GM18526 (cell line): ENCODE results near the gene YIPF5.

Experiments
- POLR2A ChIP-seq: IDR thresholded peaks from 3 replicates; pipeline ENCODE4 v1.6.1; 2011; ENCODE audit not compliant: insufficient read length; ENCODE audit errors: extremely low read depth

Gene YIPF5

GRCh38 chr5:144191998-144192397, 21.5 kb upstream of the YIPF5 start:
- no peak for TF ChIP-seq POLR2A

GRCh38 chr5:144191531-144191930, 21.1 kb upstream of the YIPF5 start:
- no peak for TF ChIP-seq POLR2A

- TF ChIP-seq POLR2A: no peak
Measured at GRCh38 chr5:144189800-144190429, 19.5 kb upstream of the YIPF5 start.

GRCh38 chr5:144187699-144188294, 17.3 kb upstream of the YIPF5 start:
- TF ChIP-seq POLR2A: no peak

- TF ChIP-seq POLR2A: no peak
Measured at GRCh38 chr5:144183254-144183889, 12.9 kb upstream of the YIPF5 start.

- no peak for TF ChIP-seq POLR2A
Measured at GRCh38 chr5:144179226-144179625, 8.8 kb upstream of the YIPF5 start.

- no peak for TF ChIP-seq POLR2A
Measured at GRCh38 chr5:144177548-144177947, 7.1 kb upstream of the YIPF5 start.

- TF ChIP-seq POLR2A: no peak
Measured at GRCh38 chr5:144173766-144174165, 3.3 kb upstream of the YIPF5 start.

- no peak for TF ChIP-seq POLR2A
Measured at GRCh38 chr5:144169904-144170275, 569 bp downstream of the YIPF5 start.

- TF ChIP-seq POLR2A: no peak
Measured at GRCh38 chr5:144167998-144168397, 2.5 kb downstream of the YIPF5 start.

- TF ChIP-seq POLR2A: no peak
Measured at GRCh38 chr5:144166696-144167095, 3.8 kb downstream of the YIPF5 start.

GRCh38 chr5:144162686-144163085, 7.8 kb downstream of the YIPF5 start:
- TF ChIP-seq POLR2A: no peak

- no peak for TF ChIP-seq POLR2A
Measured at GRCh38 chr5:144156767-144157171, 13.7 kb downstream of the YIPF5 start.

- TF ChIP-seq POLR2A: no peak
Measured at GRCh38 chr5:144151026-144151425, 19.4 kb downstream of the YIPF5 start.

- no peak for TF ChIP-seq POLR2A
Measured at GRCh38 chr5:144144956-144145751, 25.3 kb downstream of the YIPF5 start.

- TF ChIP-seq POLR2A: no peak
Measured at GRCh38 chr5:144143625-144144024, 26.8 kb downstream of the YIPF5 start.
